K562 (cell line): ENCODE data around the gene UTS2R. TPM values are rescaled to one million over a fixed set of nuclear protein-coding genes. Genes with fewer than 3 reads are reported as not detected.

ENCODE experiments used
- CBX8 ChIP-seq: fragments of 200-600 bp; sonication (generic); IDR thresholded peaks from 2 replicates; pipeline ENCODE4 v1.6.1; 2012; ENCODE audit warnings: borderline replicate concordance, mixed run types, low read depth, mild to moderate bottlenecking, moderate library complexity, mixed read lengths, low read length, control low read depth, inconsistent platforms; ENCODE audit not compliant: poor library complexity, severe bottlenecking; ENCODE audit errors: extremely low read depth
- ETV5 ChIP-seq: sonication (generic); formaldehyde crosslinking; IDR thresholded peaks from 2 replicates; pipeline ENCODE4 v1.4.0; 2020; ENCODE audit warnings: low read depth, mild to moderate bottlenecking, missing genetic modification reagents
- GTF2E2 ChIP-seq: fragments of 200-800 bp; sonication (Bioruptor generic); IDR thresholded peaks from 2 replicates; pipeline ENCODE4 v1.6.1; 2016; ENCODE audit warnings: missing genetic modification characterization, missing compliant biosample characterization
- HBP1 ChIP-seq: fragments of 450-650 bp; formaldehyde crosslinking; IDR thresholded peaks from 2 replicates; pipeline ENCODE4 v1.4.0; 2022; ENCODE audit warnings: missing genetic modification characterization
- ILF3 ChIP-seq: fragments of 450-650 bp; IDR thresholded peaks from 2 replicates; pipeline ENCODE4 v1.6.1; 2018; ENCODE audit warnings: antibody characterized with exemption, mild to moderate bottlenecking, moderate library complexity, borderline replicate concordance
- KDM5B ChIP-seq: fragments of 200-600 bp; sonication (generic); IDR thresholded peaks from 2 replicates; pipeline ENCODE4 v1.6.1; 2012; ENCODE audit warnings: low read depth, mild to moderate bottlenecking, moderate library complexity, low read length, control low read depth, inconsistent platforms; ENCODE audit not compliant: insufficient replicate concordance
- MCM5 ChIP-seq: fragments of 450-650 bp; IDR thresholded peaks from 2 replicates; pipeline ENCODE4 v1.6.1; 2016; ENCODE audit warnings: low read depth
- NFIC ChIP-seq: fragments of 450-650 bp; IDR thresholded peaks from 2 replicates; pipeline ENCODE4 v1.6.1; 2017; ENCODE audit warnings: mild to moderate bottlenecking, inconsistent platforms
- NRF1 ChIP-seq, 2 experiments: fragments of 450-650 bp; IDR thresholded peaks in 1 of 2; conservative IDR thresholded peaks in 1 of 2; 2 replicates each; pipeline ENCODE4 v1.6.1; 2014; ENCODE audit warnings: mild to moderate bottlenecking in 2 of 2
- PATZ1 ChIP-seq: fragments of 250-450 bp; sonication (Bioruptor Pico); IDR thresholded peaks from 2 replicates; pipeline ENCODE4 v1.5.0; 2020; ENCODE audit warnings: mild to moderate bottlenecking, borderline replicate concordance
- POLR2AphosphoS2 ChIP-seq: IDR thresholded peaks from 2 replicates; pipeline ENCODE4 v1.6.1; 2012; ENCODE audit warnings: low read length, improper control_type of control experiment
- RAD51 ChIP-seq: fragments of 450-650 bp; IDR thresholded peaks from 2 replicates; pipeline ENCODE4 v1.7.1; 2016; ENCODE audit warnings: low read depth, mild to moderate bottlenecking, borderline replicate concordance
- RFX5 ChIP-seq: IDR thresholded peaks from 2 replicates; pipeline ENCODE4 v1.6.1; 2011; ENCODE audit warnings: low read depth, mild to moderate bottlenecking, improper control_type of control experiment, low read length
- TGIF2 ChIP-seq: sonication (generic); formaldehyde crosslinking; IDR thresholded peaks from 2 replicates; pipeline ENCODE4 v1.8.1; 2022; ENCODE audit warnings: mild to moderate bottlenecking, missing genetic modification reagents, moderate library complexity
- THRB ChIP-seq: fragments of 450-650 bp; formaldehyde crosslinking; conservative IDR thresholded peaks from 2 replicates; pipeline ENCODE4 v1.4.0; 2022; ENCODE audit warnings: mild to moderate bottlenecking, missing genetic modification characterization
- ZC3H4 ChIP-seq: sonication (generic); formaldehyde crosslinking; IDR thresholded peaks from 2 replicates; pipeline ENCODE4 v1.9.0; 2021; ENCODE audit warnings: missing genetic modification reagents, borderline replicate concordance
- ZFP91 ChIP-seq: sonication (generic); formaldehyde crosslinking; IDR thresholded peaks from 2 replicates; pipeline ENCODE4 v1.8.0; 2022; ENCODE audit warnings: mild to moderate bottlenecking, missing genetic modification reagents
- ZNF184 ChIP-seq: sonication (generic); formaldehyde crosslinking; IDR thresholded peaks from 2 replicates; pipeline ENCODE4 v1.5.0; 2020; ENCODE audit warnings: missing genetic modification reagents
- ZNF512 ChIP-seq: IDR thresholded peaks from 2 replicates; pipeline ENCODE4 v1.6.1; 2016; ENCODE audit warnings: missing genetic modification characterization, missing compliant biosample characterization
- polyA plus RNA-seq, 8 experiments: library from polyadenylated mRNA; depleted of rRNA in 4 of 8; stranded (reverse) in 5 of 8; unstranded in 3 of 8; fragments of >200 nt; fragmentation: Nextera tagmentation in 2 of 8; fragmentation: Illumina TruSeq in 1 of 8; extraction: Ambion mirVana in 2 of 8; extraction: Trizol in 1 of 8; gene quantifications; 2 replicates each; pipeline versions ENCODE4 v1.2.1 to v1.2.3, GENCODE V29; 2011 to 2014; ENCODE audit warnings: inconsistent platforms in 1 of 8, missing spikeins in 1 of 8
- total RNA-seq, 7 experiments: library from RNA; depleted of rRNA in 6 of 7; stranded (reverse); fragments of >200 nt in 6 of 7; fragmentation: Illumina TruSeq in 2 of 7; extraction: Trizol in 2 of 7; gene quantifications; 2 replicates each; pipeline versions ENCODE4 v1.2.1 to v1.2.3, GENCODE V29; 2011 to 2021; ENCODE audit warnings: low replicate concordance in 1 of 7

UTS2R gene
- total and polyA plus RNA-seq, 9 of the 15 experiments (the other 6 are each of a cell fraction or from before 2014, with no cell fraction given) = 0.22 TPM; not detected in 8

- TF ChIP-seq RAD51 = peak; percentile 63
- no peak for TF ChIP-seq POLR2AphosphoS2
- no peak for TF ChIP-seq ILF3
- no peak for TF ChIP-seq PATZ1
- no peak for TF ChIP-seq GTF2E2 (tag)
- no peak for TF ChIP-seq TGIF2 (CRISPR knock-in tag)
- no peak for TF ChIP-seq ZC3H4 (CRISPR knock-in tag)
- TF ChIP-seq THRB (CRISPR knock-in tag) = no peak
- peak; percentile 39 for TF ChIP-seq KDM5B
- TF ChIP-seq MCM5 = no peak
- TF ChIP-seq ETV5 (CRISPR knock-in tag) = peak; percentile 60; the same call in 1 of the 2 replicates
- no peak for TF ChIP-seq HBP1 (CRISPR knock-in tag)
- no peak for TF ChIP-seq ZNF512 (tag)
- peak in 1 of 2 experiments; percentile 28; a peak in 1 of 4 replicates for TF ChIP-seq NRF1 (conservative IDR thresholded peaks at IDR 0.05 in 1 of 2, IDR thresholded peaks at IDR 0.05 in 1 of 2)
- no peak for TF ChIP-seq RFX5
- TF ChIP-seq ZNF184 (CRISPR knock-in tag) = no peak
- no peak for TF ChIP-seq CBX8
- peak; percentile 93 for TF ChIP-seq NFIC
- TF ChIP-seq ZFP91 = no peak
Observed at GRCh38 chr17:82345151-82345976, 26.2 kb upstream of the UTS2R start (continued).
